GM10248 (cell line): ENCODE results near the gene PRPF31.

Source experiments
- CTCF ChIA-PET: fragments of 300-600 bp; sonication (Branson Sonifier 250); formaldehyde crosslinking; extraction: SDS; loops from one replicate; lab custom pipeline; 2021; ENCODE audit warnings: antibody characterized with exemption; lab: Yijun Ruan, JAX
- POLR2A ChIA-PET: fragments of 350-650 bp; sonication (Branson Sonifier 250); formaldehyde crosslinking; extraction: SDS; loops from one replicate; lab custom pipeline; 2020; ENCODE audit warnings: antibody characterized with exemption; lab: Yijun Ruan, JAX
- DNase-seq: peaks from one replicate; pipeline ENCODE4 v3.0.0; 2012; ENCODE audit errors: extremely low spot score
- CTCF ChIP-seq: IDR thresholded peaks from 2 replicates; pipeline ENCODE4 v1.5.1; 2012; ENCODE audit warnings: mild to moderate bottlenecking, low read depth; ENCODE audit errors: extremely low read depth, missing control alignments, control extremely low read depth

The PRPF31 gene

GRCh38 chr19:54151362-54152035 lies 35.9 kb downstream of the PRPF31 start:
- POLR2A ChIA-PET = interaction anchor here (1.9 kb wide), 1 partner anchor 14 kb away, joined by 7 read pairs; the partner anchor contains the start of gene CNOT3
- TF ChIP-seq CTCF = no peak
- DNase-seq = no peak
- CTCF ChIA-PET = interaction anchor here (3.0 kb wide), 1 partner anchor 17 kb away, joined by 9 read pairs; no protein-coding TSS in a partner anchor

- ChIA-PET CTCF (no interaction called here), POLR2A (no interaction called here)
- no peak for DNase-seq
- TF ChIP-seq CTCF = no peak
Measured at GRCh38 chr19:54152267-54152666, 36.7 kb downstream of the PRPF31 start.

GRCh38 chr19:54152878-54153524 lies 37.4 kb downstream of the PRPF31 start:
- ChIA-PET CTCF (no interaction called here), POLR2A (no interaction called here)
- no peak for TF ChIP-seq CTCF
- no peak for DNase-seq

- TF ChIP-seq CTCF = no peak
- no peak for DNase-seq
- ChIA-PET CTCF (no interaction called here), POLR2A (no interaction called here)
Measured at GRCh38 chr19:54153731-54154326, 38.3 kb downstream of the PRPF31 start.

GRCh38 chr19:54154603-54155345 lies 39.2 kb downstream of the PRPF31 start:
- CTCF ChIA-PET = no interaction called here
- no peak for TF ChIP-seq CTCF
- no peak for DNase-seq
- POLR2A ChIA-PET = no interaction called here

GRCh38 chr19:54155694-54156093 lies 40.1 kb downstream of the PRPF31 start:
- no peak for TF ChIP-seq CTCF
- ChIA-PET CTCF (interaction anchor here (0.9 kb wide), 1 partner anchor 13 kb away, joined by 3 read pairs; no protein-coding TSS in a partner anchor), POLR2A (interaction anchor here (1.3 kb wide), 1 partner anchor 19 kb away, joined by 3 read pairs; no protein-coding TSS in a partner anchor)
- no peak for DNase-seq
